Stromal cell of bone marrow (primary cell): ENCODE results near the gene ALDH1A1.
"Not testable (repeated sequence)": the region's sequence is repeated elsewhere in the genome, so short reads cannot be mapped to it uniquely, and the experiment has no call there.

Source experiments
- DNase-seq: peaks from one replicate; pipeline ENCODE4 v3.0.0-alpha.2; 2012; ENCODE audit warnings: low read depth

The ALDH1A1 gene

GRCh38 chr9:72896439-72896838, 56.4 kb downstream of the ALDH1A1 start:
- DNase-seq: no peak

DNA sequence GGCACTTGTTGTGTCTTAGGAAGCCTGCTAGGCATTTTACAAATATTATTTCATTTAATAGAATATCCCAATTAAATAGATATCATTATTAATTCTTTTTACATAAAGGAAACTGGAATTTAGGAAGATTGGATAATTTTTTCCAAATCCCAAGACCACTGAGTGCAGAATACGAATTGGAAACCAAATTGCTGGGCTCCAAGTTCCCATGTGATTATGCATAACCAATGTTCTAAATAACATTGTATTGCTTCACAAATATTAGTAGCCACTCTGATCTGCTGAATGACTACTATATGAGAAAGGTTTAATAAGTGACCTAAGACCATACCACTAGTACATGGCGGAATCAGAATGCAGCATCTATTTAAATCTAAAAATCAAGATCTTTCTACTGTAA, 57.7 kb downstream of the ALDH1A1 start:
- no peak for DNase-seq

DNA sequence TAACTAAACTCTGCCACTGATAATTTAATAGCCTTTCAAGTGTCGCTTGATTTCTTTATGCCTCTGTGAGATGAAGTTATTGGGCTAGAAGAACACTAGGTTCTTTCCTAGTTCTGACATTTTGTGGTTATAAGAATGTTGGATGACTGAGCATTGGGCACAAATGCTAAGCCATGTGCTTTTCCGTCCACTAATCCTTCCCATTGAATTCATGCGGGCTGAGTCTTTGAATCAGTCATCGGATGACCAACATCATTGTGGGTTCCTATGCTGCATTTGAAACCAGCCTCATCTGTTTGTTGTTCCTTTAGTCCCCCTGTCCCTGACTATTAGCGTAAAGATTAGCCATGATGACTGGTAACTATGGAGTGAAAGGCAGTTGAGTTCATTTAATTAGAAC, 58.5 kb downstream of the ALDH1A1 start:
- peak; percentile 75 for DNase-seq

- DNase-seq: no peak
These were observed 59.4 kb downstream of the ALDH1A1 start for GRCh38 chr9:72893437-72893836.

DNA sequence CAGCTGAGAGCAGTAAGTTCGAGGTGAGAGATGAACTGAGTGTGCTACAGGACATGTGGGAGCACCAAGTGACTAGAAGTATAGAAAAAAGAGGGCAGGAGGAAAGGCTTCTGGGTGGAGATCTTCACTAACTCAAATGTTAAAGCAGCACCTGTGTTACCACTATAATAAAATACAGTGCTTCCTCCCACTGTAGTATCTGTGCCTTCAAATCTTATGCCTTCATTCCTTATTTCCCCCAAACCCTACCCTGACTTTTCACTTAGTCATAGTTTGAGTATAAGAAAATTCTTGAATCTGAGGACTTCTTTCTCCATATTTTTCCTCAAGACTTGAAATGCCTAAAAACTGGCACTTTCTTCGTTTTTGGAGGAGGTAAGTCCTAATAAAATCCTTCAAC, 61.8 kb downstream of the ALDH1A1 start:
- DNase-seq: no peak

DNA sequence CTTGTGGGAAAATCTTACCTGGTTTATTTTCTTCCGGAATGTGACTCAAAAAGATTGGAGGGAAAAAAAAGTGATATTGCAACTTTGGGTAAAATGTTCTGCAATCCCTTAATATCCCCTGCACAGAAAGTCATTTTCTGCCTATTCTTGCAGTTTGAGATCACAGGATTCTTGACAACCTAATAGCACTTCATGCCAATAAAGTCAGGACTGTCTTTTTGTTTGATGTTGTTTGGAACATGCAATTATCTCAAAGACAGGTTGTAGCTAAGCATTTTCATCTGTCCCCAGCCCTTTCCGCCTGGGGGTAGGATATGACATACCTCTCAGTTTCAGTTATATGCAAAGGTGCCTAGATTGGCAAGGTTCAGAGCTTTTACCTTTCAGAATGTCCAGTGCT, 63.9 kb downstream of the ALDH1A1 start:
- DNase-seq: no peak

GRCh38 chr9:72888067-72888466, 64.8 kb downstream of the ALDH1A1 start:
- no peak for DNase-seq

DNA sequence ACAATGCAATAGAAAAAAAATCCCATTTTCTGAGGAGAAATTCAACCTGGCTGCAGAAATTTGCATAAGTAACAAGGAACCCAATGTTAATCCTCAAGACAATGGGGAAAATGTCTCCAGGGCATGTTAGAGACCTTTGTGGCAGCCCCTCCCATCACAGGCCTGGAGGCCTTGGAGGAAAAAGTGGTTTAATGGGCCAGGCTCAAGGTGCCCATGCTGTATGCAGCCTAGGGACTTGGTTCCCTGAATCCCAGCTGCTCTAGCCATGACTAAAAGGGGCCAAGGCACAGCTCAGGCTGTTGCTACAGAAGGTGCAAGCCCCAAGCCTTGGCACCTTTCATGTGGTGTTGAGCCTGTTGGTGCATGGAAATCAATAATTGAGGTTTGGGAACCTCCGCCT, 66.5 kb downstream of the ALDH1A1 start:
- DNase-seq: no peak

- no peak for DNase-seq
These were observed 68.3 kb downstream of the ALDH1A1 start for GRCh38 chr9:72884508-72884907.

DNA sequence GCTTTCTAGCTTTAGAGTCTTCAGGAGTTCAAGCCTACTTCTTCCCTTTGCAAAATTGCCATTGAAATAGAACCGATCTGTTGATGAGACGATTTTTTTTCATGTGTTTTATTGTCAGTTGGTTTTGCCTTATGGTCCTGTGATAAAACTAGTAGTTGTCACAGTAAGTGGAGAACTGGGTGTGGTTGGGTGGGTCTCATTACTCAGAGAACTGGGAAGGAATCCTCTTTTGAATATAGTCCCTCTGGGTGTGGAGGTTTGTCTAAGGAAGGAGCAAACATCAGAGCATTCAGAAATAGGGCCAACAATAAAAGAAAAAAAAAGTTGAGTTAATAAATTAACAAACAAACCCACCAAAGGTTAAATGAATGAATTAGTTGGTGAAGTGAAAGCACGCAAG, 69.0 kb downstream of the ALDH1A1 start:
- no peak for DNase-seq

DNA sequence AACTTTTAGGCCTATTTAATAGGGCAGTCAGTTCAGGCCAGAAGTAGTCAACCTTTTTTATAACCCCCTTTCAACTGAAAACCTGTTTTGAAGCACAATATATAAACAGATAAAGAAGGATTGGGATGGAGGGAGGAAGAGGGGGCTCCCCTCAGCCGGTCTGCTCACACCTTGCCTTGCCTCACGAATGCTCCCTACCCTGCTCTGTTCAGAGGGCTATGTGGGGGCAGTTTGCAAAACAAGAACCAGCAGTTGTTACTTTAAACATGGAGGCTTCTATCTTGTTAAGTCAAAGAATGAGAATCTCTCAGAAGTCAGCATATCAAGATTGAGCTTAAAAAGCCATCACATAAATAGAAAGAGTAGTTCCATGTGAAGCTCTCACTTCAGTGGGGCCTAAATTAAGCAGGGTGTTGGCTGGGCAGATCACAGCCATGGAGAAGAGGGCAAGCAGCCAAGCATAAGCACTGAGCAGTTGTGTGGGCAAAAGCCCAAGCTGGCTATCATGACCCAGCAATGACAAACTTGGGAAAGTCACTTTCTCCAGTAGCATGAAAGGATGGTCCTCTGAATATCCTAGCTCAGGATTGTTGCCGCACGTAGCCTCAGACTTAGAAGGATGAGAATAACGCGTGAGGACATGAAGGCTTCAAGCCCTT, 70.6 kb downstream of the ALDH1A1 start:
- peak; percentile 21 for DNase-seq

GRCh38 chr9:72880821-72881220, 72.0 kb downstream of the ALDH1A1 start:
- no peak for DNase-seq

DNA sequence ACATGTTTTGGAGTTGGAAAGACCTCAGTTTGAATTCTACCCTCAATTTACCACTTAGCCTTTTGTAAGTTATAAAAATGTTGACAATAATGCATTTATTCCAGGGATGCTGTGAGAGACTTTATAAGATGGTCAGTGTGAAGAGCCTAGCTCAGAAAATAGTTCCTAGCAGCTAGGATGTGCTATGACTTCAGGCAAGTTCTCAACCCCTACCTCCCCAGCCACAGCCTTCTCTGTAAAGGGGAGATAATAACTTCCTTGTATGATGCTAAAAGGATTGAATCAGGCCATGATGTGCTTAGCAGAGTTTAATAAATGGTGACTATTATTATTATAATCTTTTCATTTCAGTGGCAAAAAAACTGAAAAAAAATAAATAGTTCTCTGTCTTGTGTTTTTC, 77.6 kb downstream of the ALDH1A1 start:
- DNase-seq: no peak

GRCh38 chr9:72874344-72874743, 78.5 kb downstream of the ALDH1A1 start:
- DNase-seq: no peak

GRCh38 chr9:72873456-72873855, 79.4 kb downstream of the ALDH1A1 start:
- no peak for DNase-seq

DNA sequence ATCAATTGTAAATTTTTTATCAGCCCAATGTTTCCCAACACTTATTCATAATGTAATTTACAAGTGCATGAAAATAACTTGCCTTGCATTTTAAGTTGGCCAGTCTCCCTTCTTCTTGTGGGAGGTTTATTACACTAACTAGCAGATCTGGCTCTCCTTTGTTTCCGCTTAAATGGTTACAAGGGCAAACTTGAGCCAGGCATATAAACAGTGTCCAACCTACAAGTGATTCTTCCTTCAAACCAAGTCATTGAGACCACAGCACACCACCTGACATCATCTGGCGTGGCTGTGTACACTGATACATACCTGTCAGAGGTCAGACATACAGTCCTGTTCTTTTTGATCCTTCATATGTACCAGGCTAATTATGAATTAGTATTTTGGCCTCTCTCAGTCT, 80.1 kb downstream of the ALDH1A1 start:
- no peak for DNase-seq

GRCh38 chr9:72871685-72872084, 81.2 kb downstream of the ALDH1A1 start:
- DNase-seq: peak; percentile 24

DNA sequence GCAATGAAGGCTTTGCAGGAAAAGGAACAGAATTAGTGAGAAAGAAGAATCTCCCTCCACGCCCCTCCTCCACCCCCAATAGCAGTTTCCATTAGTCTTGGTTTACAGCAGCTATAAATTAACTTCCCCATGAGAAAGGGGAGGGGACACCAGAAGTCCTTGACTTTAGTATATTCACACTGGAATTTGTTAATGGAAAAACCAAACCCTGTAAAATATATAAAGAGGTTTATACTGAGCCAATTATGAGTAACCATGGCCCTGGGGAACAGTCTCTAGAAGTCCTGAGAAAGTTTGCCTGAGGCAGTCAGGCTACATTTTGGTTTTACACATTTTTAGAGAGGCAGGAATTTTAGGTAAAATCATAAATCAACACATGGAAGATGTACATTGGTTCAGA, 88.5 kb downstream of the ALDH1A1 start:
- peak; percentile 56 for DNase-seq

GRCh38 chr9:72863456-72864094, 89.3 kb downstream of the ALDH1A1 start:
- DNase-seq: no peak

DNA sequence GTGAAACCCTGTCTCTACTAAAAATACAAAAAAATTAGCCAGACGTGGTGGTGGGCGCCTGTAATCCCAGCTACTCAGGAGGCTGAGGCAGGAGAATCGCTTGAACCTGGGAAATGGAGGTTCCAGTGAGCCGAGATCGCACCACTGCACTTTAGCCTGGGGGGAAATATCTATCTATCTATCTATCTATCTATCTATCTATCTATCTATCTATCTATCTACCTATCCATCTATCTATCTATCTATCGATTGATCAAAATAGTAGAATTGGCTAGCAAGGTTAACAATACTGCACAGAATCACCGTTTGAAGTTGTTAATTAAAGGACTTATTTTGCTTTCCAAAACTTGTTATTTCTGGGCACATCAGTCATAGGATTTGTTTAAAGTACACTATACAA, 90.1 kb downstream of the ALDH1A1 start:
- DNase-seq: not testable (repeated sequence)

DNA sequence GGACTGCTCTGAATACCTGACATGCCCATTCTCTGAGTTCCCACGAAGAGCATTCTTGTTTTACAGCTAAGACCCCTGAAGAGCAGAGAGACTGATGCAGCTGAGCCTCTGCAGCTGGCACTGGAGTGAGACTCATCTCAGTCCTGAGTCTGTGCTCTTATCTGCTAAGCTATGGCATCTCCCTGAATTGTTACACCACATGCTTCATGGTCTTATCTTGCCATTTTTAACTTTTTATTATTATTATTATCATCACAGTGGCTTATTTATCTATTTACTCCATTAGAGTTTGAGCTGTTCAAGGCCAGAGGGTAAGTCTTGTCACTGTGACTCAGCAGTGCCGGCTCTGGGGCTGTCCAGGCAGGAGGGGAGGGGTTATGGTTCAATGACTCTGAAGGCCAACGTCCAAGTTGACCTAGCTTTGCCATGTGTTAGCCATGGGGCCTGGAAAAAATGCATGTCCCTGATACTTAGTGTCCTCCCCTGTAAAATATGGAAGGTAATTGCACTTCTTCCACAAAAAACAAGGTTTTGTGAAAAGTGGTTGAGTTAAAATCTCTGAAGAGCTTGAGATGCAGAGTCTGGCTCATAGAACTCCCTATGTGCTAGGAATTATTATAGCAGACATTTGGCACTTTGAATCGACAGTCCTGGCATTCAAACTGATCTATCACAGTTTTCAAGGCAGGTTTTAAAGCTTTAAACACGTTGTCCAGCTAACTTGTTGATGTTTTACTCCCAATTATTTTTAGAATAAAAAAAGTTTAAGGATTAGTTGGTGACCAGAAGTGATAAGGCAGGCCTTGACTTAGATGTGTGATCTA, 94.6 kb downstream of the ALDH1A1 start:
- no peak for DNase-seq

- DNase-seq: no peak
These were observed 95.2 kb downstream of the ALDH1A1 start for GRCh38 chr9:72857624-72857996.

DNA sequence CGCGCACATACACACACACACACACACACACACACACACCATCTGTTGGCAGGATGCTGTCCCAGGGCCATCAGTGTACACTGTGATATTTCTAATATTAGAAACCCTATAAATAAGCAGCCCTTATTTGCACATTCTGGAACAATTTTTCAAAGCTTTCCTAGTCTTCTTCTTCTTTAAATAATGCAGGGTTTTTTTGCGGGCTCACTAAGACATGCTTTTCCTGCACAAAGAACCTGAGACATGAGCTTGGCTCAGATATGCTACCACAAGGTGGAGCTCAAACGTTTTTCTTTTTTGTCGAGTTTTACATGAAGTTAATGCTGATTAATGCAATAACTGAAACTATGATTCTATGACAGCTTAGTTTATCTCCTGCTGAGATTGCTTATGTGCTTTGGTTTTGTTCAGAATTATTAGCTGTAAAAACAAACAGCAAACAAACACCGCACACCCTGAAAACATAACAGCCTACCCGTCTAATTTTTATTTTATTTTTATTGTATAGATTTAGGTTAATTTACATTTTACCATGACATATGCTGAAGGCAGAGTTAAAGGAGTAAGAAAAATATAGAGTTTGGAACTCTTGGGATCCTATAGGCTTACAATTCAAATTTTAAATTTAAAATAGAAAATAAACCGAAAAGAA, 95.8 kb downstream of the ALDH1A1 start:
- DNase-seq: peak; percentile 64
